Lung (tissue), 12 donors: ENCODE results near the gene COL4A1. TPM values are rescaled to one million over a fixed set of nuclear protein-coding genes. Genes with fewer than 3 reads are reported as not detected.

Experiments
- ATAC-seq: fragments of 200-7000 bp; cut with Tn5 transposase; one replicate; pipeline ENCODE4 v1.9.1; 2020; ENCODE audit warnings: moderate number of reproducible peaks; ENCODE audit not compliant: insufficient read depth, low FRiP score
- DNase-seq, 3 donors: peaks; one replicate each; pipeline ENCODE4 v3.0.0-alpha.2; 2013 to 2017
- H3K27ac ChIP-seq, 2 donors: one replicate each; pipeline ENCODE4 v1.5.1; 2013; ENCODE audit warnings: mild to moderate bottlenecking in 2 of 2, moderate library complexity in 2 of 2, control low read depth in 1 of 2, inconsistent platforms in 1 of 2, low read depth in 1 of 2, low read length in 1 of 2
- H3K27me3 ChIP-seq, 3 donors: one replicate each; pipeline ENCODE4 v1.5.1; 2013; ENCODE audit warnings: low read length in 2 of 3; ENCODE audit not compliant: control insufficient read depth in 3 of 3, insufficient read depth in 3 of 3
- H3K36me3 ChIP-seq, 4 donors: one replicate each; pipeline ENCODE4 v1.5.1; 2013; ENCODE audit warnings: low read length in 4 of 4, mild to moderate bottlenecking in 1 of 4, moderate library complexity in 1 of 4; ENCODE audit not compliant: control insufficient read depth in 4 of 4, insufficient read depth in 4 of 4
- H3K4me1 ChIP-seq, 5 donors: one replicate each; pipeline ENCODE4 v1.5.1; 2013; ENCODE audit warnings: low read length in 5 of 5, mild to moderate bottlenecking in 2 of 5, moderate library complexity in 1 of 5; ENCODE audit not compliant: control insufficient read depth in 5 of 5, insufficient read depth in 5 of 5
- H3K4me3 ChIP-seq: one replicate; pipeline ENCODE4 v1.5.1; 2013; ENCODE audit warnings: mild to moderate bottlenecking, control low read depth, moderate library complexity
- H3K9ac ChIP-seq, 2 donors: one replicate each; pipeline ENCODE4 v1.5.1; 2013; ENCODE audit warnings: low read length in 2 of 2, control low read depth in 1 of 2; ENCODE audit not compliant: insufficient read depth in 1 of 2
- H3K9me3 ChIP-seq, 4 donors: one replicate each; pipeline ENCODE4 v1.5.1; 2013; ENCODE audit warnings: low read length in 3 of 4, mild to moderate bottlenecking in 1 of 4, moderate library complexity in 1 of 4; ENCODE audit not compliant: control insufficient read depth in 4 of 4, insufficient read depth in 3 of 4
- CTCF ChIP-seq: IDR thresholded peaks from 2 replicates; pipeline ENCODE4 v1.5.1; 2012; ENCODE audit warnings: mild to moderate bottlenecking; ENCODE audit errors: control extremely low read depth, extremely low read depth
- WGBS, 2 donors: extraction: QIAGEN DNeasy Blood & Tissue Kit; methylation state at CpG; one replicate each; pipeline ENCODE4 v1.1.7; 2013; 5-methylcytosine and 5-hydroxymethylcytosine counted together
- polyA plus RNA-seq, 2 donors: library from polyadenylated mRNA; stranded (reverse); fragments of 200-250 nt; gene quantifications; one replicate each; pipeline ENCODE4 v1.2.1, GENCODE V29; 2013
- total RNA-seq, 2 donors: library from RNA; depleted of rRNA in 1 of 2; stranded (reverse); fragments of >200 nt in 1 of 2; gene quantifications; one replicate each; pipeline ENCODE4 v1.2.1, GENCODE V29; 2014 to 2021
- donor health status: control.
- donor health status: control.
- donor health status: Bipolar disorder and iron deficiency.
- donor health status: healthy.
- donor health status: DM: yes; HTN: yes; CAD: no.

COL4A1 gene
- total and polyA plus RNA-seq, 4 donors: 114 to 1,051 (median 318) TPM

- no peaks in the 10 kb centered on the region for H3K9me3 ChIP-seq
These were observed 168.8 kb downstream of the COL4A1 start for GRCh38 chr13:110138010-110138699.

GRCh38 chr13:110137680-110138009 lies 169.3 kb downstream of the COL4A1 start:
- no peaks in the 10 kb centered on the region for H3K36me3 ChIP-seq
- TF ChIP-seq CTCF: peak; percentile 20
- H3K9me3 ChIP-seq: no peaks in the 10 kb centered on the region
- H3K4me1 ChIP-seq: peaks cover 0 to 21% (median 0%) of the 10 kb centered on the region in 5 donors
- H3K9ac ChIP-seq: peak overlapping the region in 1 of 2 donors; percentile 60
- ATAC-seq (peak; percentile 58), DNase-seq (peak; percentile 35 to 56 (median 50))
- H3K27me3 ChIP-seq: peaks cover 0 to 8% (median 6%) of the 10 kb centered on the region in 3 donors
- H3K27ac ChIP-seq: peak overlapping the region; percentile 43 to 87
- WGBS, 2 donors: 0 to 1% methylated on average over 7 of the region's 7 CpGs
- H3K4me3 ChIP-seq: no peak overlapping the region

More at GRCh38 chr13:110138010-110138699, 168.8 kb downstream of the COL4A1 start:
- H3K4me3 ChIP-seq: peak overlapping the region; percentile 46
- peaks cover 0 to 8% (median 6%) of the 10 kb centered on the region in 3 donors for H3K27me3 ChIP-seq
- TF ChIP-seq CTCF: no peak
- 0 to 1% methylated on average over 57 to 60 of the region's 60 CpGs for WGBS, 2 donors
- ATAC-seq (peak; percentile 85), DNase-seq (peak; percentile 28 to 58 (median 56))
- peaks cover 0 to 21% (median 0%) of the 10 kb centered on the region in 5 donors for H3K4me1 ChIP-seq
- H3K9ac ChIP-seq: peak overlapping the region in 1 of 2 donors; percentile 60
- H3K36me3 ChIP-seq: no peaks in the 10 kb centered on the region
- H3K27ac ChIP-seq: peak overlapping the region; percentile 43 to 87

GRCh38 chr13:110136660-110137585 lies 170.0 kb downstream of the COL4A1 start:
- Histone ChIP-seq H3K9me3 (no peaks in the 10 kb centered on the region), H3K27me3 (peaks cover 0 to 9% (median 8%) of the 10 kb centered on the region in 3 donors), H3K4me3 (no peak overlapping the region), H3K27ac (peak overlapping the region in 1 of 2 donors; percentile 87), H3K36me3 (no peaks in the 10 kb centered on the region), H3K9ac (no peak overlapping the region), H3K4me1 (peaks cover 0 to 21% (median 0%) of the 10 kb centered on the region in 5 donors)
- 43 to 46% methylated on average over 16 of the region's 16 CpGs for WGBS, 2 donors
- no peak for TF ChIP-seq CTCF
- ATAC-seq: no peak
- DNase-seq: peak; percentile 28 to 47 (median 34)
